ENCODE data around the gene ANKH.

DNA sequence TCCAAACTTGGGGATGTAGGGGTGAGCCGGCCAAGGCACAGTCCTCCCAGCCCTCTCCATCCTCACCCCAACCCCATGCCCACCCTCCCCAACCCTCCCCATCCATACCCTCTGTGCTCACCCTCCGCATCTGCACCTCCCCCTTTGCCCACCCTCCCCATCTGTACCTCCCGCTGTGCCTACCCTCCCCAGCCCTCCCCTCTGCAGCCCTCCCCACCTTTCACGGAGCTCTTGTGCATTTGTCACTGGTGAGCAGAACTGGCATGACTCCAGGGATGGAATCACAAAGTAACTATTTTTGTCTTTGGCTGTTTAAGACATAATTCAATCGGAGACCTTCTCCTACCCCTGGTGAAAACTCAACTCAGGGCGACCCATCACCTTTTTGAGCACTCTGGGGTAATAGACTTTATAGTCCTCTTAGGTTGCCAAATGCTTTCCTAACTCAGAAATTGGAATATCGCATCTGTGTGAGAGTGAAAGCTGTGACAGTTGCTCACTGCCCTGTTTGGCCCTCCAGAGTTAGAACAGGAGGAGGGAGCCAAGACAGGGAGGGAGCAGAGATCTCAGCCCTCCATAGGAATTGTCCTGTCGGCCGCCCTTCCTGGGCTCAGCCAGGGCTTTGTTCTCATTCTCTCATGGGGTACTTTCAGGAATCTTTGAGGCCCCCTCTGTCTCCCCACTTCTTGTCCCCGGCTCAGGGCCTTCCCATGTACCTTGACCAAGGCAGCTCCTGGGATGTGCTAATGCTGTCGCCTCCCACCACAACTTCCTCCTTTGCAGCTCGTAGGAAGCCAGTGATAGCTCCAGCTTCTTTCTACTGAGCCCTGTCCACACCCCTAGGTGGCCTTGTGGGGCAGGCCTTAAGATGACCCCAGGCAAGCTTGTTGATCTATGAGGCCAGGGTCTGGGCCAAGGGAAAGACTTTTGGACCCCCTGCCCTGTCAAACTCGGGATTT, 170.8 kb downstream of the ANKH start:
- TF ChIP-seq, protein P1, sequence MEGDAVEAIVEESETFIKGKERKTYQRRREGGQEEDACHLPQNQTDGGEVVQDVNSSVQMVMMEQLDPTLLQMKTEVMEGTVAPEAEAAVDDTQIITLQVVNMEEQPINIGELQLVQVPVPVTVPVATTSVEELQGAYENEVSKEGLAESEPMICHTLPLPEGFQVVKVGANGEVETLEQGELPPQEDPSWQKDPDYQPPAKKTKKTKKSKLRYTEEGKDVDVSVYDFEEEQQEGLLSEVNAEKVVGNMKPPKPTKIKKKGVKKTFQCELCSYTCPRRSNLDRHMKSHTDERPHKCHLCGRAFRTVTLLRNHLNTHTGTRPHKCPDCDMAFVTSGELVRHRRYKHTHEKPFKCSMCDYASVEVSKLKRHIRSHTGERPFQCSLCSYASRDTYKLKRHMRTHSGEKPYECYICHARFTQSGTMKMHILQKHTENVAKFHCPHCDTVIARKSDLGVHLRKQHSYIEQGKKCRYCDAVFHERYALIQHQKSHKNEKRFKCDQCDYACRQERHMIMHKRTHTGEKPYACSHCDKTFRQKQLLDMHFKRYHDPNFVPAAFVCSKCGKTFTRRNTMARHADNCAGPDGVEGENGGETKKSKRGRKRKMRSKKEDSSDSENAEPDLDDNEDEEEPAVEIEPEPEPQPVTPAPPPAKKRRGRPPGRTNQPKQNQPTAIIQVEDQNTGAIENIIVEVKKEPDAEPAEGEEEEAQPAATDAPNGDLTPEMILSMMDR (conservative IDR thresholded peaks at IDR 0.05; ENCODE audit: low read depth, low read length): no peak
- no peak for TF ChIP-seq EZH2 (IDR thresholded peaks at IDR 0.05; ENCODE audit: borderline replicate concordance, low read depth, low read length, poor library complexity, severe bottlenecking)
